Stromal cell of bone marrow (primary cell): ENCODE data around the gene PITPNC1.
"Not testable (repeated sequence)": the region's sequence is repeated elsewhere in the genome, so short reads cannot be mapped to it uniquely, and the experiment has no call there.

Source experiments
- DNase-seq: peaks from one replicate; pipeline ENCODE4 v3.0.0-alpha.2; 2012; ENCODE audit warnings: low read depth

The PITPNC1 gene

GRCh38 chr17:67376737-67377487 is at the start of gene PITPNC1:
PITPNC1 (plus strand) TSS chr17:67377281.
- peak; percentile 80 for DNase-seq

DNA sequence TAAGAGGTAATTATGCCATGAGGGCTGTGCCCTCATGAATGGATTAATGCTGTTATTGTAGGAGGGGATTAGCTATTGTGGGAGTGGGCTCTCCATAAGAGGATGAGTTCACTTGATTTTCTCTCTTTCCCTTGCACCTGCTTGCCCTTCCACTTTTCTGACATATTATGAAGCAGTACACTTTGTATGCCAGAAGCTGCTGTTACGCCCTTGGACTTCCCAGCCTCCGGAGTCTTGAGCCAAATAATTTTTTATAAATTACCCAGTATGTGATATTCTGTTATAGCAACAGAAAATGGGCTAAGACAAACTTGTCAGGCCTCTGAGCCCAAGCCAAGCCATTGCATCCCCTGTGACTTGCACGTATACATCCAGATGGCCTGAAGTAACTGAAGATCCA is 49.1 kb upstream of the PITPNC1 start:
- no peak for DNase-seq

DNA sequence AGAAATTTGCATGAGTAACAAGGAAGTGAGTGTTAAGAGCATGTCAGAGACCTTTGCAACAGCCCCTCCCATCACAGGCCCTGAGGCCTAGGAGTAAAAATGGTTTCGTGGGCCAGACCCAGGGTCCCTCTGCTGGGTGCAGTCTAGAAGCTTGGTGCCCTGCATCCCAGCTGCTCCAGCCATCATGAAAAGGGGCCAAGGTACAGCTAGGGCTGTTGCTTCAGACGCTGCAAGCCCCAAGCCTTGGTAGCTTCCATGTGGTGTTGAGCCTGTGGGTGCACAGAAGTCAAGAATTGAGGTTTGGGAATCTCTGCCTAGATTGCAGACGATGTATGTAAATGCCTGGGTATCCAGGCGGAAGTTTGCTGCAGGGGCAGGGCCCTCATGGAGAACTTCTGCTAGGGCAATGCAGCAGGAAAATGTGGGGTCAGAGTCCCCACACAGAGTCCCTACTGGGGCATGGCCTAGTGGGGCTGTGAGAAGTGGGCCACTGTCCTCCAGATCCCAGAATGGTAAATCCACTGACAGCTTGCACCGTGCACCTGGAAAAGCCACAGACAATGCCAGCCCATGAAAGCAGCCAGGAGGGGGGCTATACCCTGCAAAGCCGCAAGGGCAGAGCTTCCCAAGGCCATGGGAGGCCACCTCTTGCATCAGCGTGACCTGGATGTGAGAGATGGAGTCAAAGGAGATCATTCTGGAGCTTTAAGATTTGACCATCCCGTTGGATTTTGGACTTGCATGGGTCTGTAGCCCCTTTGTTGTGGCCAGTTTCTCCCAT is 45.5 kb upstream of the PITPNC1 start:
- DNase-seq, result not testable (repeated sequence)

DNA sequence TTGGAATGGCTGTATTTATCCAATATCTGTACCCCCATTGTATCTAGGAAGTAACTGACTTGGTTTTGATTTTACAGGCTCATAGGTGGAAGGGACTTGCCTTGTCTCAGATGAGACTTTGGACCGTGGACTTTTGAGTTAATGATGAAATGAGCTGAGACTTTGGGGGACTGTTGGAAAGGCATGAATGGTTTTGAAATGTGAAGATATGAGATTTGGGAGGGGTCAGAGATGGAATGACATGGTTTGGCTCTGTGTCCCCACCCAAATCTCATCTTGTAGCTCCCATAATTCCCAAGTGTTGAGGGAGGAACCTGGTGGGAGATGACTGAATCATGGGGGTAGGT is 44.9 kb upstream of the PITPNC1 start:
- not testable (repeated sequence) for DNase-seq

GRCh38 chr17:67335245-67335835 is 41.7 kb upstream of the PITPNC1 start:
- no peak for DNase-seq

- no peak for DNase-seq
These were observed 40.2 kb upstream of the PITPNC1 start for GRCh38 chr17:67336859-67337258.

DNA sequence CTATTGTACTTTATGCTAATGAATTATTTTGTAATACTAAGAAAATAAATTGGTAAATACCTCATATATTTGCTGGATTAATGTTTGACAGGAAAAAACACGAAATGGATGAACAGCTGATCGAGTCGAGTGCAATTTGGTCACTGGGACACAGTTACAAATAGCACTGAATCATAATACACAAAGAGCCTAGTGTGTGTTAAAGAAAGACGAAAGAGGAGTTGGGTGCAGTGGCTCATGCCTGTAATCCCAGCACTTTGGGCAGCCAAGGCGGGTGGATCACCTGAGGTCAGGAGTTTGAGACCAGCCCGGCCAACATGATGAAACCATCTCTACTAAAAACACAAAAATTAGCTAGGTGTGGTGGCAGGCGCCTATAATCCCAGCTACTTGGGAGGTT is 38.7 kb upstream of the PITPNC1 start:
- not testable (repeated sequence) for DNase-seq

DNA sequence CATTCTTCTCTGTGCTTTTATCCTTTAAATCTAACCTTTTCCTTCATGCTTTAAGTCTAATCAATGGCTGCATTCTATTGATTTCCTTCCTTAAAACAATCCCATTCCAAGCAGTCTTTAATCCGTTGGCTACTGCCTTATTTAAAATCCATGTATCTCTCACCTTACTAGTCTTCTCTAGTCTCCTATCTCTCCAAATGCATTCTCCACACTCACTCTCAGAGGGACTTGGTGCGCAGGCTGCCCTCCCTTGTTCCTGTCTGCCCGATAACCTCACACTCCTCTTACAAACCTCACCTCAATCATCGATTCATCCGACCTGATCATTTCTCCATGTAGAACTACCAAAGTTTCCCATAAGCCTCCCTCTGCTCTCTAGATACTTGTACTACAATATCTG is 33.8 kb upstream of the PITPNC1 start:
- DNase-seq, result no peak

DNA sequence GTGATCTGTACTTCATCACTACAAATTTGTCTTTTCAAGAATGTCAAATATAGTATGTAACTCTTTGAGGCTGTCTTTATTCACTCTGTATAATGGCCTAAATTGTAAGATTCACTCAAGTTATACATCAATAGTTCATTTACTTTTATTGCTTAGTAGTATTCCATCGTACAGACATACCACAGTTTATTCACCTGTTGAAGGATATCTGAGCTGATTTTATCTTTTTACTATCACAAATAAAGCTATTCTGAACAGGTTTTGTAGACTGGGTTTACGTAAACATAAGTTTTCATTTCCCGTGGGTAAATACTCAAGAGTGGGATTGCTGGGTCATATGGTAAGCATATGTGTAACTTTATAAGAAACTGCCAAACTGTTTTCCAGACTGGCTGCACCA is 29.3 kb upstream of the PITPNC1 start:
- DNase-seq, result no peak

DNA sequence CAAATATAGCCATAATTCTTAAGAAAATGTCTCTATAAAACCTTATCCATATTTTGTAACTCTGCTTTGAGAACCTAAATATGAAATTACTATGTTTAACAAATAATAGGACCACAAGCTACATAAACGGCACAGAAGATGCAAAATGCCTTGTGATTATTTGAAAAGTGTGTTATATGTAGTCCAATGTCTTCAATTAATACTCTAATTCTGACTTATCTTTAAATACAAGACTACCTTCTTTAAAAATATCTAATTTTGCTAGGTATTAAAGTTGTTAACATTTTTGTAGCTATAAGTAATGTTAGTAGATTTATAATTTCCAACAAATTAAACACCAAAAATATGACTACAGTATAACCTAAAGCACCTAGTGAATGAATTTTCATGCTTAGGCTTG is 27.7 kb upstream of the PITPNC1 start:
- no peak for DNase-seq

GRCh38 chr17:67353161-67353560 is 23.9 kb upstream of the PITPNC1 start:
- no peak for DNase-seq

DNA sequence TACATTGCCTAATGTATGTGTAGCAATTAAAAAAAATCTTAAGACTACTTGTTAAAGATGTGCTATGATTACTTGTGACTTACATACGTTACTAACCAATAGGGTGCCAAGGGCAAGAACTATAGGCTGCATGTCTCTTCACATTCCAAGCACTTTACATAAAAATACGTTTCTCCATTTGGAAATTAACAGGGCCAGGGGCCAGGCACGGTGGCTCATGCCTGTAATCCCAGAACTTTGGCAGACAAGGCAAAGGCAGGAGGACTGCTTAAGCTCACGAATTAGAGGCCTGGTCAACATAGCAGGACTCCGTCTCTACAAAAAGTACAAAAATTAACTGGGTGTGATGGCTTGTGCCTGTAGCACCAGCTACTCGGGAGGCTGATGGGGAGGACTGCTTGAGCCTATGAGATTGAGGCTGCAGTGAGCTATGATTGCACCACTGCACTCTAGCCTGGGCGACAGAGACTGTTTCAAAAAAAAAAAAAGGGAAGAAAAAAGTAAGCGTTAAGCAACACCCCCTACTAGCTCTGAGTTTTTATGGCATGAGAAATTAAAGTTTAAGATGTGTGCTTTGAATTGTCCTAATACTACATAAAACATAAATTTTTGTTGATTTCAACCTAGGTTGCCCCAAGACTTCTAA is 23.0 kb upstream of the PITPNC1 start:
- DNase-seq, result no peak

DNA sequence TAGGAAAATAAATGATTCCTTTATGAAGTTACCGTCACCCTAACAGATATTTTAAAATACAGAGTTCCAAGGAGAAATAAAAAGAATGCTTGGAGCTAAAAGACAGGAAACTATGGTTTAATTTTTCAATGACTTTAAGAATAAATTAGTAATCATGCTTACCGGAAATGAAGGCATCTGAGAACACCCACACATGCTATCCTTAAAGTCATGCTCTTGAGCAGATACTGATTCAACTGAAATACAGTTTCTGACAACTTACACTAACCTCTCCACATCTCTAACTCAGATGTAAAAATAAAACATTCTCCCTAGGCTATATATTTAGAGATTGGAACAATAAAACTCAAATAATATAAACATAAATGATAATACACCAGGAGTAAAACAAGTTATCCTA is 18.5 kb upstream of the PITPNC1 start:
- DNase-seq, result no peak

GRCh38 chr17:67359960-67360791 is 16.9 kb upstream of the PITPNC1 start:
- no peak for DNase-seq

GRCh38 chr17:67360880-67361279 is 16.2 kb upstream of the PITPNC1 start:
- DNase-seq, result no peak

GRCh38 chr17:67362173-67362572 is 14.9 kb upstream of the PITPNC1 start:
- DNase-seq, result no peak

- DNase-seq, result no peak
These were observed 12.0 kb upstream of the PITPNC1 start for GRCh38 chr17:67364847-67365737.

GRCh38 chr17:67365738-67366192 is 11.3 kb upstream of the PITPNC1 start:
- peak; percentile 60 for DNase-seq

DNA sequence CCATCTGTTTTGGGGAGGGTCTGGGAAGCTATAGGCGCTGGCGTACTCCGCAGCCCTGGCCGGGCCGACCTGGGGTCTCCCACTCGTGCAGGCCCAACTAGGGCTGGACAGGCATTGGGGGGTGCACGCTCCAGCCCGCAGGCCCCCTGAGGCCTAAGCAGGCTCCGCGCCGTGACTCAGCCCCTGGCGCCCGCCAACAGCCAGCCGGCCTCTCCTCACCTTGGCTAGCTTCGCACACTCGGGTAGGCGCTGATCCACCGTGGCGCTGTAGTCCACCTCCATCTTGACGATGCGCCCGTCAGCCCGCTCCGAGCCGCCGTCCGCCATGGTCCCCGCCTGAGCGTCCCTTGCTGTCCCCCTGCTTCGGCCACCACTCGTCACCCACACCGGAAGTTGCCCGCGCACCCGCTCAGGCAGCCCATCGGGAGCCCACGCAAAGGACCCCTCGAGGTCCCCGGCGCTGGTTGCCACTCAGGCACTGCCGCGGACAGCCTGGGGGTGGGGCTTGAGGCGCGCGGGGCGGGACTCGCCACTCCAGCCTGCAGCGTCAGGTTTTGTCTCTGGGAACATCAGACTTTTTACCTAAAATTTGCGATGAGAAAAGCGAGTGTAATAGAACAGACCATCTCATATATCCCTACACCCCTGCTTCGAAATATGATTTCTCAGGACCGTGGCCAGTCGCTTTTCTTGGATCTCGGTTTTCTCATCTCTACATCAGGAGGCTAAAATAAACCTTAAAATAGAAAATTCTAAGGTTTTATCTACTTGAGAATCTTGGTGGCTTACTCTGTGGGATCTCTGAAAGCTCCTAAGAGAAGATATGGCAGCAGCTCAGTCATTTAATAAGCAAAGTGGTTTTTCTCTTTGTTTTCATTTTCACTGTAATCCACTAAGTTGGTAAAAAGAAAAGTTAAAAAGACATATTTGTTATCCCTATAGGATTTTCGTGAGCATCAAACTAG is 10.6 kb upstream of the PITPNC1 start, which contains the start of gene PSMD12:
Gene PSMD12, minus strand, starts transcription at position 385 of the 965 bp plus-strand sequence. Its CDS starts 58 bp downstream, at position 327.
- peak; percentile 76 for DNase-seq
